Glutamatergic neuron (in vitro differentiated cells): ENCODE measurements around the gene UBE2QL1. TPM values are rescaled to one million over a fixed set of nuclear protein-coding genes. Genes with fewer than 3 reads are reported as not detected.

Experiments
- DNase-seq: peaks from one replicate; pipeline ENCODE4 v3.0.0; 2022
- H3K27ac Mint-ChIP-seq: one replicate; pipeline ENCODE4 v1.8.0; 2020; ENCODE audit warnings: mild to moderate bottlenecking, mixed read lengths, inconsistent platforms; ENCODE audit not compliant: unreplicated experiment
- H3K27me3 Mint-ChIP-seq: one replicate; pipeline ENCODE4 v1.8.0; 2020; ENCODE audit warnings: mild to moderate bottlenecking, moderate library complexity, mixed read lengths, inconsistent platforms; ENCODE audit not compliant: unreplicated experiment
- H3K36me3 Mint-ChIP-seq: one replicate; pipeline ENCODE4 v1.8.0; 2020; ENCODE audit warnings: mild to moderate bottlenecking, mixed read lengths, inconsistent platforms; ENCODE audit not compliant: unreplicated experiment
- H3K4me1 Mint-ChIP-seq: one replicate; pipeline ENCODE4 v1.8.0; 2020; ENCODE audit warnings: mild to moderate bottlenecking, low read depth, mixed read lengths, inconsistent platforms; ENCODE audit not compliant: unreplicated experiment
- H3K4me3 Mint-ChIP-seq: one replicate; pipeline ENCODE4 v1.8.0; 2020; ENCODE audit warnings: mild to moderate bottlenecking, mixed read lengths, inconsistent platforms; ENCODE audit not compliant: unreplicated experiment
- H3K9me3 Mint-ChIP-seq: one replicate; pipeline ENCODE4 v1.8.0; 2020; ENCODE audit warnings: mild to moderate bottlenecking, moderate library complexity, mixed read lengths, inconsistent platforms; ENCODE audit not compliant: unreplicated experiment
- total RNA-seq: library from RNA; stranded (reverse); fragmentation: NEBNext Ultra II Directional; extraction: Animal tissue kit (Norgen Biotek cat#: 25700); gene quantifications from one replicate; pipeline ENCODE4 v1.2.1, GENCODE V29; 2021; ENCODE audit not compliant: unreplicated experiment
- TF ChIP-seq, protein P1 (sequence below): fragments of 200-600 bp; sonication (generic); IDR thresholded peaks from one replicate; pipeline ENCODE4 v1.5.0; 2021; ENCODE audit not compliant: partially characterized antibody, unreplicated experiment

Gene UBE2QL1
- total RNA-seq, 1 donor from 2014 or later = 4.5 TPM

DNA sequence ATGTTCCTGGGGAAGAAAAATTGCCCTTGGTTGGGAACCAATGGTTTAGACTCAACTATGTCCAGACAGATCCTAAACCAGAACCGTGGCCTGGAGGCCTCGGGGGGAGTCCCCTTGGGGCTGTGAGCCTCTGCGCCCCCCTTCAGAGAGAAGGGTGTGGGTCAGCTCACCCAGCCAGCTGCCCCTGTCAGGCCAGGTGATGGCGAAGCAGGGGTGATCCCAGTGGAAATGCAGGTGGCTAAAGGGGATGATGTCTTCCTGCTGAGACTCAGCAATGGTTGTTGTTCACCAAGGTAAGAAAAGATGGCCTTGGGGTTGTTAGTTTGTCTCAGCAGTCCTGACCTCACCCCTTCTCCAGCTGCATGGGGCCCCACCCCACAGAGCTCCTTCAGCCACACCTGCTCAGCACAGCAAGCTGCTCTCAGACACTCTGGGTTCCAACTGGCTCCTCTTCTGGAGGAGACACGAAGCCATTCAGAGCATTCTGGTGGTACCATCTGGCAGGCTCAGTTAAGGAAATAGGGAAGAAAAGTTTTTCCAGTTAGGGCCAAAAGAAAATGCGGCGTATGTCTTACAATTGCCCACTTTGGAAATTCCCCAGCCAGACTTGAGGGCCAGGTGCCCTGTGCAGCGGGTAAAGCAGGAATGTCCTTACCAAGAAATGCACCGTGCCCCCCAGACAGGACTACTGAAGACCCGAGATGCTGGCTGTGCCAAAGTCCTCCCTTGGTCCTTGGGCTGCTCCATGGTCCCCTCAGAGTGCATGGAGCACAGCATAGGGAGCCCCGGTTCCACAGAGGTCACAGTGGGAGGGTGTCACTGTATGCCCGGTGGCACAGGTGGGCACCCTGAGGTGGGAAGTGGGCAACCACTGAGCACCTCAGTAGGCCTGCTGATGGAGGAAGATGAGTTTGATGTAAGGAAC is 94.0 kb downstream of the UBE2QL1 start:
- peaks cover 4% of the 10 kb centered on the region for H3K4me1 Mint-ChIP-seq
- H3K27me3 Mint-ChIP-seq = peaks cover 5% of the 10 kb centered on the region
- TF ChIP-seq, protein P1, sequence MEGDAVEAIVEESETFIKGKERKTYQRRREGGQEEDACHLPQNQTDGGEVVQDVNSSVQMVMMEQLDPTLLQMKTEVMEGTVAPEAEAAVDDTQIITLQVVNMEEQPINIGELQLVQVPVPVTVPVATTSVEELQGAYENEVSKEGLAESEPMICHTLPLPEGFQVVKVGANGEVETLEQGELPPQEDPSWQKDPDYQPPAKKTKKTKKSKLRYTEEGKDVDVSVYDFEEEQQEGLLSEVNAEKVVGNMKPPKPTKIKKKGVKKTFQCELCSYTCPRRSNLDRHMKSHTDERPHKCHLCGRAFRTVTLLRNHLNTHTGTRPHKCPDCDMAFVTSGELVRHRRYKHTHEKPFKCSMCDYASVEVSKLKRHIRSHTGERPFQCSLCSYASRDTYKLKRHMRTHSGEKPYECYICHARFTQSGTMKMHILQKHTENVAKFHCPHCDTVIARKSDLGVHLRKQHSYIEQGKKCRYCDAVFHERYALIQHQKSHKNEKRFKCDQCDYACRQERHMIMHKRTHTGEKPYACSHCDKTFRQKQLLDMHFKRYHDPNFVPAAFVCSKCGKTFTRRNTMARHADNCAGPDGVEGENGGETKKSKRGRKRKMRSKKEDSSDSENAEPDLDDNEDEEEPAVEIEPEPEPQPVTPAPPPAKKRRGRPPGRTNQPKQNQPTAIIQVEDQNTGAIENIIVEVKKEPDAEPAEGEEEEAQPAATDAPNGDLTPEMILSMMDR = no peak
- peaks cover 4% of the 10 kb centered on the region for H3K36me3 Mint-ChIP-seq
- no peak overlapping the region for H3K27ac Mint-ChIP-seq
- H3K4me3 Mint-ChIP-seq = no peak overlapping the region
- peaks cover 14% of the 10 kb centered on the region for H3K9me3 Mint-ChIP-seq
- DNase-seq = no peak

DNA sequence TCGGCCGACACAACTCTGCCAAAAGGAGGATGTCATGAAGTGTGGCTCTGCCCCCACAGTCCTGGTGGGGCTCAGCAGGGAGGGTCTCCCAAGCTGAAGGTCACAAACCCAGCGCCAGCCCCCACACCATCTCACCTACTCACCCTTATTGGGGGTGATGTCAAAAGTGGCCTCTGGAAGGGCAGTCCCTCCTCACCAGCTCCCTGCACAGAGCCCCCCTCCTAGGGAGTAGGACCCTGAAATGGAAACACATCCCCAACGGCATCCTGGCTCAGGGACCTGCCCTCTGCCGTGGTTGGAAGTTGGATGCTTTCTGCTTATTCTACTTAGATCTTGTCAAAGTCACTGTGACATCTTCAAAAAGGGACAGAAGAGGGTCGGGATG is 94.7 kb downstream of the UBE2QL1 start:
- no peak for DNase-seq
- peaks cover 4% of the 10 kb centered on the region for H3K4me1 Mint-ChIP-seq
- H3K27ac Mint-ChIP-seq = no peak overlapping the region
- TF ChIP-seq, protein P1 = no peak
- peaks cover 4% of the 10 kb centered on the region for H3K36me3 Mint-ChIP-seq
- peaks cover 14% of the 10 kb centered on the region for H3K9me3 Mint-ChIP-seq
- H3K27me3 Mint-ChIP-seq = peaks cover 5% of the 10 kb centered on the region
- no peak overlapping the region for H3K4me3 Mint-ChIP-seq

DNA sequence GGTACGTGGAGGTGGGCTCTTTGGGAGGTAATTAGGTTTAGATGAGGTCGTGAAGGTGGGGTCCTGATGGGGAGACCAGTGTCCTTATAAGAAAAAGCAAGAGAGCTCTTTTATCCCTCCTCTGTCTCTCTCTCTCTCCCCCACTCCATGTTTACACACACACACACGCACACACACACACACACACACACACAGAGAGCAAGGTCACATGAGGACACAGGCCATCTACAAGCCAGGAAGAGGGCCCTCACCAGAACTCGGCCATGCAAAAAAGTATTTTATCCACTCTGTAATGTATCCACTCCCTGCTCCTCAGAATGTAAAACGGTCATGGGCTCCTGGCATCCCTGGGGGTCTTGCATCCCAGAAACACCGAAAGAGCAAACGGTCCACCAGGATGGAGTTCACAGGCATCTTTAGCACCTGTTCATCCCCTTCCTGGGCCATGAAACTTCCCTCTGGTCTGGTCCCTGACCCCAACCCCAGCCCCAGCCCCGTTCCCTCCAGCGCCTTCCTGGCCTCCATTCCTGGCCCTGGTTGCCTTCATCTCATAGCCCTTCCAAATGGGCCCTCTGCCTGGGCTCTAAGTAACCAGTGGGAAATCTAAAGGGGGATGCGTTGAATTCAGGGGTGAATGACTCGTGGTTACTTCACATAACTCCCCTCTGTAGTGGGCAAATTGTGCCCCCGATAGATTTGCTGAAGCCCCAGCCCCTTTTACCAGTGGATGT is 95.3 kb downstream of the UBE2QL1 start:
- H3K27ac Mint-ChIP-seq = no peak overlapping the region
- peaks cover 4% of the 10 kb centered on the region for H3K4me1 Mint-ChIP-seq
- no peak overlapping the region for H3K4me3 Mint-ChIP-seq
- DNase-seq = no peak
- H3K9me3 Mint-ChIP-seq = peaks cover 14% of the 10 kb centered on the region
- H3K36me3 Mint-ChIP-seq = peaks cover 4% of the 10 kb centered on the region
- TF ChIP-seq, protein P1 = no peak
- peaks cover 5% of the 10 kb centered on the region for H3K27me3 Mint-ChIP-seq

Other genes with a start within 250 kb of the UBE2QL1 start
- gene MED10, start 70.3 kb upstream of the UBE2QL1 start, total RNA-seq = 28.4 TPM
- 60.3 TPM for gene NSUN2, start 184.2 kb downstream of the UBE2QL1 start, total RNA-seq
- gene SRD5A1, start 184.6 kb downstream of the UBE2QL1 start, total RNA-seq = 47.2 TPM